ELR (cell line): ENCODE results near the gene CCDC83.

Experiments
- DNase-seq: peaks from one replicate; pipeline ENCODE4 v3.0.0-alpha.2; 2015; ENCODE audit warnings: low read depth

Gene CCDC83

GRCh38 chr11:85855341-85855656 is at the start of gene CCDC83:
Gene CCDC83, plus strand, starts transcription at chr11:85855383. Its CDS starts 9,741 bp downstream, at chr11:85865124.
- no peak for DNase-seq

DNA sequence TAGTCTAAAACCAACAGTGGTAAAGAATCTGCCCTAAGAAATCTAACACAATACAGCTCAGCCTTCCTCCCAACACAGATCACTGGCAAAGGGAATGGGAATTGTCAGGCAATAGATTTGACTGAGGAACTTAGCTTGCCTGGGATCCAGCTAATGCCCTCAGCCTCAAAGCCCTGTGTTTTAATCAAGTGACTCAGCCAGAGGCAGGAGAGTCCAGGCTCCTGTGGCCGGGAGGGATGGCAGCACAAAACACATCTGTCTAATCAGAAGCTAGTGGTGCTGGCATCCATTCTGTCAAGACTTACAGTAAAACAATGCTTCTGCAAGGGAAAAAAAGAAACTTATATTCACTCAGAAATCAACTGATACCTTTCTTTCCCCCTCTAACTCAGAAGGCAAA is 49.8 kb upstream of the CCDC83 start:
- DNase-seq = no peak

DNA sequence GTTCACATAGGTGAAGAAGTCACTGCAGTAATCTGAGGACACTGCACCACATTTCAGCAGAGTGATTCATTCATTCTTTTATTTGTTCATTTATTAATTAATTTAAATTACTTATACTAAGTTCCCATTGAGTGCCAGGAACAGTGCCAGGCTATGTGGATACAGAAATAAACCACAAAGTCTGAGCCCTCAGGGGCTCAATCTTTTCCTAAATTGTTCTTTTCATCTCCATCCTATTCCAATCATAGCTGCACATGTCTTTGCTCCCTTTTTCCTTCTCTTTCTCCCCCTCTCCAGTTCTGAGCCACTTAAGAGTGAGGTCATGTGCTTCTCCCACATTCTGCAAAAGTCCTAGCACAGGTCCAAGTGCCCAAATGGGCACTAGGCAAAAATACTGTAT is 49.2 kb upstream of the CCDC83 start:
- no peak for DNase-seq

GRCh38 chr11:85806876-85807275 is 48.3 kb upstream of the CCDC83 start:
- DNase-seq = no peak

DNA sequence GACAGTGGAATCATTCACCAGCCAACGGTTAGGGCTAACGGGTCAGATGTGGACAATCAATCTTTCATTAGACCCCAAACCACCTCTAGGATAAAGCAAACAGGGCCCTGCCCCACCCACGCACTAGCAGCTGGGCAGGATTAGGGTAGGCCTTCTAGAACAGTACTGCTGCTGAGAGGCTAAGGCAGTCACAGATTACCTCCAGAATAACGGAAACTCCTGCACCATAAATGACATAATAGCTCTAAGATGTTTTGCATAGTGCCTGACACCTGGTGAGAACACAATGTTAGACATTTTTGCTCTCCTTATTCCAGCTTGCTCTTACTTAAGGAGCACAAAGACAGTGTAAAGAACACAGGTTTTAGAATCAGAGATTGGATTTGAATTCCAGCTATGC is 46.0 kb upstream of the CCDC83 start:
- DNase-seq = no peak

GRCh38 chr11:85809863-85810262 is 45.3 kb upstream of the CCDC83 start:
- DNase-seq = peak; percentile 69

DNA sequence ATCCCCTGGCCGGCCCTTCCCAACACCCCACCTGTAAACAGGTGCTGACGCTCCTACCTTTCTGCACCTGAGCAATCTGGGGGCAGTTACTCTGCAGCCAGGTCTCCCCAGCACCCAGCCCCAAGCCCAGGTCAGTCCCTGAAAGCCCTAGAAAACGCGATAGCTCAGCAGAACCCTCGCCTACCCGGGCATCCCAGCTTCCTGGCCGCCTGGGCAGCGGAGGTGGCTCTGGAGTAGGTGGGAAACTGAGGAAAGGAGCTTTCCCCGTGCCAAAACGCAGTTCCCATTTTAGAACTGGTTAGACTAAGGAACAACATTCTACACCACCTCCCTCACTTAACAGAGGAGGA is 44.7 kb upstream of the CCDC83 start:
- DNase-seq = no peak

DNA sequence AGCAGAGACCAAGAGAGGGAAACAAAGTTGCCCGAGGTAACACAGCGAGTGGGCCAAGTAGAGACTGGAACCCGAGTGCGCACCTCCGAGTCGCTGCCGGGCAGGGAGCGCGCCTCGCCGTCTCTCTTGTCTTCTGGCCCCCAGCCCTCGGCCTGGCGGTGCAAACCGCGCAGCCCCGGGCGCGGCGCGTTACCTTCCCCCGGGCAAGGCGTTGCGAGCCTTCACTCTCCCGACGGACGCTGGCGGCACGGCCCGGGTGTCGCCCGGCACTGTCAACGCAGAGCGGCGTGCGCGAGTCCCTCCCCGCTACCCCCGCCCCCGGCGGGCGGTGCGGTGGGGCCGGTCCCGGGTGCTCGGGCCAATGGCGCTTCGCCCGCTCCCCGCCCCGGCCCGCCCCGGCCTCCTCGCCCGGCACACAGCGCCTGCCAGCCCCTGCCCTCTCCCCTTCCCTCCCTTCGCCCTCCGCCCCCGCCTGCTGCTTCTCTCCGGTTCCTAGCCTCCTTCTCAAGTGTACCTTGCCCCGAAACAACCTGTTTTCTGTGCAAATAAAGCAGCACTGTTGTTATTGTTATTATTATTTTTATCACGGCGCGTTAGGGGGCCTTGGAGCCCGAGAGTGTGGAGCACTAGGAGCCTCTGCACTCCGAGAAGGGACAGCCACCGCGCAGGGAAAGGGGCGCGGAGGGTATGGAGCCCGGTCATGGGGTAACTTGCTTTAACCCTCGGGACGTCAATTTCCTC is 44.1 kb upstream of the CCDC83 start, which contains the start of gene SYTL2:
SYTL2 (minus strand) TSS at position 271 of the 741 bp plus-strand sequence. CDS start 53,416 bp downstream, outside the sequence.
- DNase-seq = peak; percentile 73

GRCh38 chr11:85811624-85812023 is 43.6 kb upstream of the CCDC83 start:
- no peak for DNase-seq

DNA sequence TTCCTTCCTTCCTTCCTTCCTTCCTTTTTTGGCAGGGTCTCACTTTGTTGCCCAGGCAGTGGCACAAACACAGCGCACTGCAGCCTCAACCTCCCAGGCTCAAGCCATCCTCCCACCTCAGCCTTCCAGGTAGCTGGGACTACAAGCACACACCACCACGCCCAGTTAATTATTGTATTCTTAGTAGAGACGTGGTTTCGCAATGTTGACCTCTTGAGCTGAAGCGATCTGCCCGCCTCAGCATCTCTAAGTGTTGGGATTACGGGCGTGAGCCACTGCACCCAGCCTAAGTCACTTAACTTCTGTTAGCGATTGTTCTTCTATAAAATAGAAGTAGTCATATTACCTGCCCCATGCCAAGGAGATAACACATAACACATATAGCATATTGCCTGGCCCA is 41.5 kb upstream of the CCDC83 start:
- no peak for DNase-seq

DNA sequence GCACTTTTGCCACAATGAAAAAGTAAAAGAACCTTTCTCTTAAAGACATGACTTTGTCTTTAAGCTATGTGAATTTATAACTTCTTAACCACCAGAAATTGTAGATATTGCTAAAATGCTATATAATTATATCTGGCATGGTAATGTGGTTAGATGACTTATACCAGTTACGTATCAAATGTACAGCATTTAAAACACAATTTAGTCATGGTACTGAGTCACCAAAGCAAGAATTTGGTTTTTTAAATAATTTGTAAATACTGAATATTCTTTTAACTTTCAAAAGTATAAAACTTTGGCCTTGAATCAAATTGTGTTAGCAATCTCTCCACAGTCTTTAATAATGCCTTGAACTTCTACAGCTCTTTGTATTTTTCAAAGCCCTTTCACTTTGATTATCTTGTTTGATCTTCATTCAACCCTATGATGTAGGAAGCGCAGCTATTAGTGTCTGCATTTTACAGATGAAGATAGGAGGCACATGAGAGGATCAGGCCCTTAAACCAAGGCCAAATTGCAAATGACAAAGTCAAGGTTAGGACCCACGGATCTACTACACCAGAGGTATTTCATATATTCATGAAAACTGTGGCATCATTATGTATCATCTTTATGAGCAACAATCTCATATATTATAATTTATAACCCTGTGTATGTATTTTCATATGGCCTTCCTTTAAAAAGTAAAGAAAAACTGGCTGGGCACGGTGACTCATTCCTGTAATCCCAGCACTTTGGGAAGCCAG is 39.8 kb upstream of the CCDC83 start:
- DNase-seq = peak; percentile 92

DNA sequence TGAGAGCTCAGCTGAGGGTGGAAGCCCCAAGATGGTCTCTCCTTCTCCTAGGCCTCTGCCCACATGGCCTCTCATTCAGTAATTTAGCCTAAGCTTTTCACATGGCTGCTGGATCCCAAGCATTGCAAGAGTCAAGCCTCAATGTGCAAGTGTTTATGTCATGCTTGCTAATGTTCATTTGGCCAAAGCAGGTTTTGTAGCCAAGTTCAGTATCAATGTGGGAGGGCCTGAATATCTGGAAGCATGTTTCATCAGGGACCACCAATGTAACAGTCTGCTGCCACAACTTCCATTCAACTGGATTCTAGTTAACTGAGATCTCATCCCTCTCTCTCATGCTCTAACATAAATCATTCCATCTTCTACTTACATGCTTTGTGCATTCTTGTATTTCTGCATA is 35.7 kb upstream of the CCDC83 start:
- DNase-seq = no peak

- DNase-seq = peak; percentile 41
Measured at GRCh38 chr11:85821636-85822035, 33.5 kb upstream of the CCDC83 start.

GRCh38 chr11:85822814-85823213 is 32.4 kb upstream of the CCDC83 start:
- peak; percentile 69 for DNase-seq

DNA sequence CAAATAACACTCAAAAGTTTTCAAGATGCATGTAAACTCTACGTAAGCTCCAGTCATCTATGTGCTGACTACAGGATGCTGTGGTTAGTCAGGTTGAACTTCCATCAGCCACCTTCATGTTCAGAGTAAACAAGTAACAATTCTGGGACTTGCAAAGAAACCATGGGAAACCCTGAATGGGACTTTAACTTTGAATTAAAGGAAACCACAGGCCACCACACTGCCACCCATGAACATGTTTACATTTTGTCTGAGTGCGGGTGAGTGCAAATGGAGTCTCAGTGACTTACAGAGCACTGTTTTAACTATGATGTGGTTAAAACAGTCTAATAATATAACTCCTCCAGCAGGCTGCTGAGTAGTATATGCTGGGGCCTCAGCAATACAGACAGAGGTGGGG is 31.4 kb upstream of the CCDC83 start:
- DNase-seq = no peak

- DNase-seq = no peak
Measured at GRCh38 chr11:85825616-85826015, 29.6 kb upstream of the CCDC83 start.

DNA sequence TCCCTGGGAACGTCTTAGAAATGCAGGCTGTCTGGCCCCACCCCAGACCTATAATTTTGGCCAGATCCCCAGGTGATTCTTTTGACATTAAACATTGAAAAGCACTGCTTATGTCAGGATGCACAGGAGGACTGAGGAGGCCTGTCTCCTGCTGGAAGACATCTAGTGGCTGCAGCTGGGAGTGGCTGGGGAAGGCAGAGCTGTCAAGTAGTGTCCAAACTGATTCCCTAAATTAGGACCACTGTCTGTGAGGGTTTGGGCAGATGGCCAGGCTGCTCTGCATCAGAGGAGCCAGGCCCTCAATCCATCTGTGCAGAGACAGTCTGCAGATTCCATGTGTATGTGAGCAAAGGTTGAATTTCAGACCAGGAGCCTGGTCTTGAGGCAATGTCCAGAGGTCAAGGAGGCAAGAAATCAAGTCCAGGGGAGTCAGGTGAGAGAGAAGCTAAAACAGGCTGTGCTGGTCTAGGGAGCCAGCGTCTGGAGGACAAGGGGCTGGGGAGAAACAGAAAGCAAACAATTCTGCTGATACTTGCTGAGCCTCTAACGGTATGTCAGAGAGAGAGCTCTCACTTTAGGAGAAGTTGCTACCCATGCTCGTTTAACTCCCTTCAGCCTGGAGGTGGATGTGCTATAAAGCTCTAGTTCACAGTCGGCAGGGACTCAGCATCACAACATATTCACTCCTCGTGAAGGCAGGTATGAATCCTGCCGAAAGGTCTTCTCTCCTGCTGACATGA is 28.9 kb upstream of the CCDC83 start:
- DNase-seq = peak; percentile 53

GRCh38 chr11:85827748-85828639 is 27.2 kb upstream of the CCDC83 start:
- peak; percentile 86 for DNase-seq

- no peak for DNase-seq
Measured at GRCh38 chr11:85828640-85828978, 26.6 kb upstream of the CCDC83 start.

- no peak for DNase-seq
Measured at GRCh38 chr11:85829172-85829571, 26.0 kb upstream of the CCDC83 start.

DNA sequence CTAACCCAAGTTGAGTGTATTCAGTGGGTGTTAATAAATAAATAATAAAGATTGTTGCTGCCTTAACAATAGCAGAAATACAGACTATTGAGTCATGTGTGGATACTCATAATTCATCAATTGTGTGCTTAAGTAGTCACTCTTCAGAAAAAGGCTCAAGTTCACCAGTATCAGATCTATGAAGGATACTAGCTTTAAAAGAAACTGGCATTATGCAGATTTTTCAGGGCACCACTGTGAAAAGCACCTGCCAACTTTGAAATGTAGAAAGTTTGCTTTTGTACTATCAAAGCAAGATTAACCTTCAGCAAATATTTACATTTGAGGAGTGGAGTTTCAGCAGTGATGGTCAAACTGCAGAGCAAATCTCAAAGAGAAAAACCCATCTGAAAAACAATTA is 24.1 kb upstream of the CCDC83 start:
- DNase-seq = no peak

GRCh38 chr11:85835263-85835662 is 19.9 kb upstream of the CCDC83 start:
- no peak for DNase-seq
